Ishikawa (cell line): ENCODE results near the gene SGSM1.

Experiments
- FOXM1 ChIP-seq: IDR thresholded peaks from 2 replicates; pipeline ENCODE4 v1.6.1; 2012; ENCODE audit warnings: low read depth, borderline replicate concordance
- TCF12 ChIP-seq: IDR thresholded peaks from 2 replicates; pipeline ENCODE4 v1.6.1; 2012; ENCODE audit warnings: low read depth

DNA sequence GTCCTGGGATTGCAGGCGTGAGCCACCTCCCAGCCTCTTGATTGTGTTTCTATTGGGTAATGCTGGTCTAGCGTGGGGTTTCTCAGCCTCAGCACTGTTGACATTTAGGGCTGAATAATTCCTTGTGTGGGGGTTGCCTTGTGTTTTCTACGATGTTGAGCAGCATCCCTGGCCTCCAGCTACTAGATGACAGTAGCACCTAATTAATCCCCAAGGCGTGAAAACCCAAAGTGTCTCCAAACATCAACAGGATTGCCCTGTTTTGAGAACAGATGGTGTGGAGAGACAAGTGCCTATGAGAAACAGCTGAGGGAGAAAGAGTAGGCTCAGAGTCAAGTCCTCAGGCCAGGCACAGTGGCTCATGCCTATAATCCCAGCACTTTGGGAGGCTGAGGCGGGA is 67.2 kb downstream of the SGSM1 start:
- TF ChIP-seq FOXM1 (no peak), TCF12 (no peak)
